NOMO-1 treated with DMSO at 0.1 percent for 48 hours (cell line): ENCODE results near the gene CSRP2.

ENCODE experiments used
- DNase-seq: peaks from one replicate; lab custom pipeline; 2025; ENCODE audit not compliant: unreplicated experiment; lab: John Stamatoyannopoulos, UW

The CSRP2 gene

DNA sequence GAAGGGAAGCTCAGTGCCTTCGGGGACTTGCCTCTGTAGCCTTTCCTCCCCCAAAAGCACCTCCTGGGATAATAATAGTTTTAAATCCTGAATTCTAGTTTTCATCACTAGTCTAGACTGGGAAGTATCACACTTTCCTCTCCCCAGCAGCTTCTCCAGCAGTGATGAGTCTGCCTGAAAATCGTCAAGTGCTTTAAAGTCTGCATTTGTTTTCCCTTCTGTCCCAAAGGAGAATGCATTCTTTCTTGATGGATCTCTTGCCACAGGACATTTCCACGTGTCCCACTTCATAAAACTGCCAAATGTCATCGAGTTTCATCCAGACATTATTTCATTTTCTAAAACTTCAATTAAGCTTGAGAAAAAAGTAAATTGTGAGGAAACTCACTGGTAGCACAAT lies 15.0 kb downstream of the CSRP2 start:
- DNase-seq, result no peak

GRCh38 chr12:76863005-76863670 lies 15.7 kb downstream of the CSRP2 start:
- DNase-seq, result no peak

DNA sequence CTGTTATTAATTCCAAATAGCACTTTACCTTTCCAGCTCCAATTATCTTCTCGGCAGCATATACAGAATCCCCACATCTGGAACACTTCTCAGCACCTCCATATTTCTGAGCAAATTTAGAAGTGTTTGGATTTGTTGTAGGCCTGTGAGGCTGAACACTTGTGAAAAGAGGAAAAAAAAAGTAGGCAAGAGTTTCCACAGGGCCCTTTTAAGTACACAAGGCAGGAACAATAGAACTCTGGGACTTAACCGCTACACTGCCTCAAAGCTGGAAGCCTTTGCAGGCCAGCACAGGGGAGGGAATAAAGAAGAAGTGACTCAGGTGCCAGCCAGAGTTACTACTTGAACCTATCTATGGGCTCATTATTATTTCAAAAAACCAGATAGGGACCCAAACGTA lies 18.6 kb downstream of the CSRP2 start:
- no peak for DNase-seq

GRCh38 chr12:76859611-76860010 lies 19.2 kb downstream of the CSRP2 start:
- DNase-seq, result no peak

- DNase-seq, result no peak
Observed at GRCh38 chr12:76856018-76856644, 22.7 kb downstream of the CSRP2 start.

- DNase-seq, result no peak
Observed at GRCh38 chr12:76855271-76855670, 23.5 kb downstream of the CSRP2 start.

DNA sequence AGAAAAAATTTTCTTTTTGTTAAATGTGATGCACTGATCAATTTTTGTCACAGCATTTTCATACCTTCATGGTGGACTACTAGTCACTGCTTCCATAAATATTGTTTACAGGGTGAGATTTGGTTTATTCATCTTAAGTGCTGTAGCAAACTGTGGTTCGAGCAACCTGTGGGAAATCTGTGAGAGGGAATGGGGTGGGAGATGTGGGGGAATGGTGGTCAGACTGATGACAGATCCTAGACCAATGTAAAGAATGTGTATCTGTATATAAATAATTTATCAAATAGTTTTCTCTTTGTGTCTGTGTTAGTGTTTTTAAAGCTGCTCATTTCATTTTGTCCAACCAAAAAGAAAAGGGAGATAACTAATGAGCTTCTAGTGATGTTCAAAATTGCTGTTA lies 26.7 kb downstream of the CSRP2 start:
- DNase-seq, result no peak

- no peak for DNase-seq
Observed at GRCh38 chr12:76848132-76848531, 30.7 kb downstream of the CSRP2 start.

DNA sequence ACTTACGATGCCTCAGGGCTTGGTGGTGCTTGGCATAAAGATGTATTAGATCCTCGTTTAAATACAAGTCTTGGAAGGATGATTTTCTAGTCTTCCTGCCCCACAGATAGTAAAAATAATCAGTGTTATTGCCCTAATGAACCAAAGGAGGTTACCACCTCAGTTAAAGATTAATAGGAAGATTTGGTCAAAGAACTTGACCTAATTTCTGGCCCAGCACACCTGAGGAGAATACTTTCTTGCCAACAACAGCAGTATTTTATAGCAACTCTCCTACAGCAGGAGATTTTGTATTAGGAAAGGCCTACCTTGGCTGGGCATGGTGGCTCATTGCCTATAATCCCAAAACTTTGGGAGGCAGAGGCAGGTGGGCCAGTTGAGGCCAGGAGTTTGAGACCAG lies 31.6 kb downstream of the CSRP2 start:
- DNase-seq, result no peak

DNA sequence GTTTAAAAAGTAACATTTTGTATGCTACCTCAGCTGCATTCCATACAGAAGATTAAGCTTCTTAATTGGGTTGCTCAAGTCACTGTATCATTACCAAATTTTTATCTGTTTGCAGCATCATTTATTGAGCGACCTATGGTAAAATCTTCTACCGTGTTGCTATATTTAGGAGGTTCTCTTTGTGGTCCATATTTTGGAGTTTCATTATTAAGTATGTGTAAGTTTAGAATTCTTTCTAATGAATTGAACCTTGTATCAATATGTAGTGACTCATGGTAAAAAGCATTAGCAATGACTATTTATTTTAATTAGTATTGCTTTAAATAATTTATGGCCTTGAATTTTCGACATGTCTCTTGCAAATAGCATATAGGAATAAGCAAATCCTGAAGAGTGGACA lies 42.2 kb downstream of the CSRP2 start:
- DNase-seq, result no peak

- DNase-seq, result no peak
Observed at GRCh38 chr12:76830436-76830835, 48.4 kb downstream of the CSRP2 start.

DNA sequence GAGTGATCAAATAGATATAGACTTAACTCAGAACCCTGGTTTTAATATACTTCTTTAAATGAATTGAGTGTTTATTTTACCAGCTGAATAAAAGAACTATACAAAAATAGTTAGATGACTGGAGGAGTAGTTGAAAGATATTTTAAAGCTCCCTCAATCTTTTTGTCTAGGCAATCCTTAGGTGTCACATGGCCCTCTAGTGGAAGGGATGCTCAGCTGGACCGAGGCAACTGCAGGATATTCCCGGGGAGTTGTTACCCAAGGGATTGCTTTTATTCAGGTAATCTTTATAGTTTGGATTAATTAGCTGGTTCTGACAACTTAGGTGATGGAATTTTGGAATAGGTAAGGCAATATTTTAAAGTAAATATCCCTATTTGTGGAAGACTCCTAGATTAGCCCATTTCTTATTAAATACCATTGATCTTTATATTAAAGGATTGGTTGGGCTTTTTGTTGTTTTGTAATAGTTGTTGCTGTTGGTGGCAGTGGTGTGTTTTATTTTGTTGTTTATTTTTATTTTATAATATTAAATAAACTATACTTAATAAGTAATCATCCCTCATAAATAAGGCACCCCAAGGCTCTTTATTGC lies 57.8 kb downstream of the CSRP2 start:
- DNase-seq, result no peak

DNA sequence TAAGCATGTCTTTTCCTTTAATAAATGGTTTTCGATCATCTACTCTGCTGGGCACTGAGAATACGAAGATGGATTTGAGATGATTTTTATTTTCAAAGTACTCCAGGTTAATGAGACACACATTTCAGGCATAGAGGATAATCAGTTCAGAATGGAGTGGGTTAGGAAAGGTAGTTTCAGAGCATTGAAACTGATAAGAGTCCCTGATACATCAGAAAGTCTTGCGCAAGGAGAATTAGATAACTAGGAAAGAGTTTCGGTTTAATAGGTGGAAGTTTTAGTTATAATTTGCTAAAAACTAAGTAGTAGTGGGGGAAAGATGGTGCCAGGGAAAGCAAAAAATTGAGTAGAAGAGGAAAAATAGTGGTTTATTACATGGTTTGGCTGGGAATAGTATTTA lies 64.8 kb downstream of the CSRP2 start:
- DNase-seq, result no peak

DNA sequence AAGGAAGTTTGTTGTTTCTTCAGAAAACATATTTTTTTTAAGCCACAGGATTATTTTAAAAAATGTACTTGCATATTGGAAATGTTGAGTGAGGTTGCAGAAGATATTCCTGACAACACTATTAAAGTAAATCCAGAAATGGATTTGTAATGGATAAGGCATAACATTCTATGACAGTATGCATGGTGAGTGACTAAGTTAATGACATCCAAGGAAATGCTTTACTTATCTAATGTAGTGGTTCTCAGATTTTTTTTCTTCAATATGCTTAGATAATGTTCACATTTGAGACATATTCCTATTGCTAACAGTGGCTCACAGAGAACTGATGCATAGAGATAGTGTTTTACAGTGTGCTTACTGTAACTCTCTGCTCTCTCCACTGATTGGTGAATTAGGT lies 65.6 kb downstream of the CSRP2 start:
- DNase-seq, result no peak

GRCh38 chr12:76811976-76812375 lies 66.8 kb downstream of the CSRP2 start:
- DNase-seq, result no peak

DNA sequence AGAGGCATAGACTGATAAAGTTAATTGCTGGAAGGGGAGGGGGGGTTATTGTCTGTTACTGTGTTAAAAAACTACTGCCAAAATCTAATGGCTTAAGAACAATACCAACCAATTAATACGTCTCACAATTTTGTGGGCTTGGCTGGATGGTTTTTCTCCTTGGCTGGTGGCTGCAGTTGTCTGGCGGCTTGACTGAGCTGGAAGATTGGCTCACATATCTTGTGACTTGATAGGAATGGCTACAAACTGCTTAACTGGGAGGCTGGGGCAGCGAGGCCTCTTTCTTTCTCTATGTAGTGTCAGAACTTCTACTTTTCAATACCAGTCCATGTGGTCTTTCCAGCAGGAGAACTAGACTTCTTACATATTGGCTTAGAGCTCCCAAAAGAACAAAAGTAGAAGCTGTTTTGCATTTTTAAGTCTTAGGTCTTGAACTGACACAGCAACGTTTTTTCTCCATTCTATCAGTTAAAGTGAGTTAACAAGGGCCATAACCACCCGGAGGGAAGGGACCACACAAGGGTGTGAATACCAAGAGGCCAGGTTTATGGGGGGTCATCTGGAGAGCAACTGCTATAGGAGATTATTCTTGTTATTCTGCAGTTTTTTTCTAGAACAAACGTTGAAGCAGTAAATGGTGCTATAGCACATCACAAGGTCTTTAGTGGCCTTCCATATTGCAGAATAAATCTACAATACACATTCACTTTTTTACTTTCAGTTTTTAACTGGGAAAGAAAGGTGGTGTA lies 68.0 kb downstream of the CSRP2 start:
- DNase-seq, result no peak
